Upper lobe of right lung (tissue), 1 donor: Measurements from ENCODE around the gene INSRR. TPM values are rescaled to one million over a fixed set of nuclear protein-coding genes. Genes with fewer than 3 reads are reported as not detected.
A peak's percentile ranks its signal among the peaks of the same experiment; 100 is the strongest.

Experiments used
- ATAC-seq: fragments of 200-7000 bp; cut with Tn5 transposase; one replicate; pipeline ENCODE4 v1.9.1; 2020; ENCODE audit warnings: mild to moderate bottlenecking, moderate library complexity
- DNase-seq: peaks from one replicate; pipeline ENCODE4 v3.0.0-alpha.2; 2020
- H3K27ac ChIP-seq: fragments of 200-600 bp; one replicate; pipeline ENCODE4 v1.8.0; 2022
- H3K27me3 ChIP-seq: fragments of 200-600 bp; one replicate; pipeline ENCODE4 v1.8.0; 2022; ENCODE audit warnings: mild to moderate bottlenecking
- H3K36me3 ChIP-seq: fragments of 200-600 bp; one replicate; pipeline ENCODE4 v1.8.0; 2022
- H3K4me1 ChIP-seq: fragments of 200-600 bp; one replicate; pipeline ENCODE4 v1.8.0; 2022
- H3K4me3 ChIP-seq: fragments of 200-600 bp; one replicate; pipeline ENCODE4 v1.8.0; 2022; ENCODE audit warnings: mild to moderate bottlenecking
- H3K9me3 ChIP-seq: fragments of 200-600 bp; one replicate; pipeline ENCODE4 v1.8.0; 2022
- CTCF ChIP-seq: fragments of 200-600 bp; IDR thresholded peaks from one replicate; pipeline ENCODE4 v1.8.0; 2022; ENCODE audit warnings: antibody characterized with exemption
- intact Hi-C: fragments of 100-400 bp; cut with DNase I; formaldehyde crosslinking; loops from one replicate; pipeline ENCODE4 v1.11.0; 2022
- total RNA-seq: library from RNA; stranded (reverse); fragmentation: NEBNext Ultra II Directional; extraction: Animal tissue kit (Norgen Biotek cat#: 25700); gene quantifications from one replicate; pipeline ENCODE4 v1.2.1, GENCODE V29; 2021
- donor health status: DM: no; HTN: yes; CAD: no; lungs with severe emphysema.

INSRR gene
- total RNA-seq, 1 donor from 2014 or later, result not detected

GRCh38 chr1:156892190-156893047, 33.5 kb upstream of the INSRR start:
- H3K4me3 ChIP-seq, result peak overlapping the region; percentile 63
- H3K36me3 ChIP-seq, result no peaks in the 10 kb centered on the region
- intact Hi-C loops, result no loop called here
- ATAC-seq, result peak; percentile 92
- TF ChIP-seq CTCF, result peak; percentile 85
- H3K27ac ChIP-seq, result no peak overlapping the region
- DNase-seq, result peak; percentile 95
- peaks cover 14% of the 10 kb centered on the region for H3K27me3 ChIP-seq
- no peaks in the 10 kb centered on the region for H3K9me3 ChIP-seq
- H3K4me1 ChIP-seq, result peaks cover 30% of the 10 kb centered on the region

DNA sequence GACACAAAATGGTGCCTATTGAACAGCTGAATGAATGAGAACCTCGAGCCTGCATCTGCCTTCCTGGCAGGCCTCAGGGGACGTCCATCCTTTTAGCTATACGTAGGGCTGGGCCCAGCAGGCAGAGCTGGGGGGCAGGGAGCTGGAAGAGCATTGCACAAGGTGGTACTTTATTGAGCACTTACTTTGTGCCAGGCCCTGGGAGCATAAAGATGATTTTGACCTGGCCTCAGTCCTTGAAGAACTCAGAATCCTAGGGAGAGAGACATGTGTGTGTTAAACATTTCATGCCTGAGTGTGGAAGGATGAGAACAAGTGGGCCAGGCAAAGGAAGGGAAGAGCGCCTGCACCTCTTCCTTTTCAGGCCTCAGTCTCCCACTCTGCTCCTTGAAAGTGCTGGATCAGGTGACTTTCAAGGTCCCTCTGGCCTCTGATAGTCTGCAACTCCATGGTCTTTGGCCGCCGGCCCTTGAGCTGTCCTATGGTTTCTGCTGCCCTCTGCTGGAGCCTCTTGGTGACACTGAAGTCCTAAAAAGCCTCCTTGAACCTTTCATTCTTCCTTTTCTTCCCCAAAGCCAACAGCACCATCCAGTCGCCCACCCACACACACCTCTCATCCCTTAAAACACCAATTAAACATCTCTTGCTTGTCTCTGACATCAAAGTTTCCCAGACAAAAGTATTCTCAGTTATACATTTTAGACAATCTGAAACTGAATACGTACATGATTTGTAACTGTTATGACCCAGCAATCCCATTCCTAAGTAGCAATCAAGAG, 31.1 kb upstream of the INSRR start:
- ATAC-seq (peak; percentile 70), DNase-seq (peak; percentile 83)
- peaks cover 12% of the 10 kb centered on the region for H3K4me1 ChIP-seq
- peaks cover 14% of the 10 kb centered on the region for H3K27me3 ChIP-seq
- intact Hi-C loops, result no loop called here
- H3K9me3 ChIP-seq, result no peaks in the 10 kb centered on the region
- no peak overlapping the region for H3K27ac ChIP-seq
- TF ChIP-seq CTCF, result peak; percentile 83
- no peaks in the 10 kb centered on the region for H3K36me3 ChIP-seq
- H3K4me3 ChIP-seq, result no peak overlapping the region

- no peaks in the 10 kb centered on the region for H3K36me3 ChIP-seq
- H3K9me3 ChIP-seq, result no peaks in the 10 kb centered on the region
- H3K27me3 ChIP-seq, result no peaks in the 10 kb centered on the region
- ATAC-seq (no peak), DNase-seq (no peak)
- no peak overlapping the region for H3K27ac ChIP-seq
- H3K4me1 ChIP-seq, result peaks cover 4% of the 10 kb centered on the region
- TF ChIP-seq CTCF, result no peak
- no peak overlapping the region for H3K4me3 ChIP-seq
- intact Hi-C loops, result no loop called here
Measured at GRCh38 chr1:156887734-156888133, 28.8 kb upstream of the INSRR start.

- no peaks in the 10 kb centered on the region for H3K27me3 ChIP-seq
- no peaks in the 10 kb centered on the region for H3K36me3 ChIP-seq
- DNase-seq (no peak), ATAC-seq (no peak)
- H3K9me3 ChIP-seq, result no peaks in the 10 kb centered on the region
- no peak overlapping the region for H3K27ac ChIP-seq
- H3K4me1 ChIP-seq, result no peaks in the 10 kb centered on the region
- intact Hi-C loops, result no loop called here
- H3K4me3 ChIP-seq, result no peak overlapping the region
- no peak for TF ChIP-seq CTCF
Measured at GRCh38 chr1:156887317-156887716, 28.4 kb upstream of the INSRR start.

- no peaks in the 10 kb centered on the region for H3K4me1 ChIP-seq
- TF ChIP-seq CTCF, result no peak
- no peak overlapping the region for H3K27ac ChIP-seq
- no peaks in the 10 kb centered on the region for H3K27me3 ChIP-seq
- ATAC-seq, result no peak
- H3K4me3 ChIP-seq, result no peak overlapping the region
- intact Hi-C loops, result no loop called here
- H3K36me3 ChIP-seq, result no peaks in the 10 kb centered on the region
- no peaks in the 10 kb centered on the region for H3K9me3 ChIP-seq
- DNase-seq, result no peak
Measured at GRCh38 chr1:156886583-156887281, 27.8 kb upstream of the INSRR start.
